ENCODE measurements around the gene NRXN3. TPM values are rescaled to one million over a fixed set of nuclear protein-coding genes. Genes with fewer than 3 reads are reported as not detected.

The NRXN3 gene
- total RNA-seq, 1 experiment from 2014 or later = not detected

DNA sequence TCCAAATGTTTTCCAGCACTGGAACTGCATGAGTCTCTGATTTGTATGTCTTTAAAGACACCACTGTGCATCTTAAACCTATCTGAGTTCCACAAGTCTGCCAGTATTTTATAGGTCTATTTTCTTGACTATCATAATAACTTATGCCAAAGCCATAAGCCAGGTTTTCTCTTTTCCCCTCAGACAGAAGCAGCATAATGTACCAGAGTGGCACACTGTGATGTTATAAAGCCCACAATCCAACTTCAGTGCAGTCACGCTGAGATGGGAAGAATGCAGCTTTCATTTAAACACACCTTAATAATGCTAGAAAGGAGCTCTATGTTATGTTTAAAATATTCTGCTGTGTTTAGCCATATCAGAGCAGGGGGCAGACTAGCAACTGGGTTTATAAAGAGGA, 1117.8 kb downstream of the NRXN3 start:
- POLR2A ChIA-PET = no interaction called here

DNA sequence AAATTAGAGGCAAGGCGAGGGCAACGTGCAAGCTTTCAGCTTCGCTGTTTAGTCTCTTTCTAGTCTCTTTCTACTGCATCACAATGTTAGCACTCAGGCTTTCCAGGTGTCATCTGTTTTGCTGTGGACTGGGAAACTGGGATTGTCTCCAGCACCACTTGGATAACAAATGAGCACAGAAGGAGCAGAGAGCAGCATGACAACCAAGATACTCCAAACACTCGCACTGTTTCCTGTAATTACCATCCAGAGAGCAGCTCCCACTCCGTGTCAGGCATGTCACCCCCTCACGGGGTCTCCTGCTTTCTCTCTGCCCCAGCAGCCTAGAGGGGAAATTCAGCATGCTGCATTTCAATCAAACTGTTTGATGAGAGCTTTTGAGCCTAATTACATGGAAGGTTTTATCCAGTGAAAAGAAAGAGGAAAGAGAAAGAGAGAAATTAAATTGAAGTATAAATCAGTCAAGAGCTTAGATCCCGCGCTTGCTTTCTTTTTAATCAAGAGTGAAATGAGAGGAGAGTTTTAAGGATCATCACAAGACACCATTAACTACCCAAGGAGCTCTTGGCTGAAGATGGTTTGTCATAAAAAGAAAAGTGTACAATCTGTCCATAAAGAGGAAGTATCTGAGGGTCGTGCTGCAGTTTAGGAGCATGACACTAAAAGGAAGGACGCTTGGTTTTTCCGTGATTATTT, 1123.5 kb downstream of the NRXN3 start:
- no TSS peak for BruUV-seq (replicated peaks)
- ChIA-PET CTCF (no interaction called here), POLR2A (no interaction called here)
- in situ Hi-C loops (cut with HindIII; ENCODE audit: low pct_unique_long_range_greater_than_20kb, low sequenced_read_pairs) (no loop called here), intact Hi-C loops (cut with micrococcal nuclease; ENCODE audit: unreplicated experiment) (no loop called here)
- no peaks in the 10 kb centered on the region for H3K9me3 ChIP-seq (ENCODE audit: control insufficient read depth, insufficient read depth, low read depth, low read length)
- no peaks in the 10 kb centered on the region for H3K27me3 ChIP-seq (ENCODE audit: control insufficient read depth, insufficient read depth, low read length)
- TF ChIP-seq, protein P1, sequence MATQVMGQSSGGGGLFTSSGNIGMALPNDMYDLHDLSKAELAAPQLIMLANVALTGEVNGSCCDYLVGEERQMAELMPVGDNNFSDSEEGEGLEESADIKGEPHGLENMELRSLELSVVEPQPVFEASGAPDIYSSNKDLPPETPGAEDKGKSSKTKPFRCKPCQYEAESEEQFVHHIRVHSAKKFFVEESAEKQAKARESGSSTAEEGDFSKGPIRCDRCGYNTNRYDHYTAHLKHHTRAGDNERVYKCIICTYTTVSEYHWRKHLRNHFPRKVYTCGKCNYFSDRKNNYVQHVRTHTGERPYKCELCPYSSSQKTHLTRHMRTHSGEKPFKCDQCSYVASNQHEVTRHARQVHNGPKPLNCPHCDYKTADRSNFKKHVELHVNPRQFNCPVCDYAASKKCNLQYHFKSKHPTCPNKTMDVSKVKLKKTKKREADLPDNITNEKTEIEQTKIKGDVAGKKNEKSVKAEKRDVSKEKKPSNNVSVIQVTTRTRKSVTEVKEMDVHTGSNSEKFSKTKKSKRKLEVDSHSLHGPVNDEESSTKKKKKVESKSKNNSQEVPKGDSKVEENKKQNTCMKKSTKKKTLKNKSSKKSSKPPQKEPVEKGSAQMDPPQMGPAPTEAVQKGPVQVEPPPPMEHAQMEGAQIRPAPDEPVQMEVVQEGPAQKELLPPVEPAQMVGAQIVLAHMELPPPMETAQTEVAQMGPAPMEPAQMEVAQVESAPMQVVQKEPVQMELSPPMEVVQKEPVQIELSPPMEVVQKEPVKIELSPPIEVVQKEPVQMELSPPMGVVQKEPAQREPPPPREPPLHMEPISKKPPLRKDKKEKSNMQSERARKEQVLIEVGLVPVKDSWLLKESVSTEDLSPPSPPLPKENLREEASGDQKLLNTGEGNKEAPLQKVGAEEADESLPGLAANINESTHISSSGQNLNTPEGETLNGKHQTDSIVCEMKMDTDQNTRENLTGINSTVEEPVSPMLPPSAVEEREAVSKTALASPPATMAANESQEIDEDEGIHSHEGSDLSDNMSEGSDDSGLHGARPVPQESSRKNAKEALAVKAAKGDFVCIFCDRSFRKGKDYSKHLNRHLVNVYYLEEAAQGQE (IDR thresholded peaks at IDR 0.05; ENCODE audit: insufficient read depth in 1 of 2, low read depth in 2 of 2, low read length in 1 of 2) = no peak
- no peak for TF ChIP-seq POLR2AphosphoS5 (IDR thresholded peaks at IDR 0.05; ENCODE audit: low read depth, low read length)
- H3K4me3 ChIP-seq (ENCODE audit: low read depth in 2 of 2, low read length in 2 of 2) = no peak overlapping the region
- no peak for ATAC-seq
- H3K27ac ChIP-seq (ENCODE audit: low read length) = no peak overlapping the region
- no peaks in the 10 kb centered on the region for H3K4me1 ChIP-seq (ENCODE audit: control insufficient read depth, insufficient read depth, low read length)
- DNase-seq (ENCODE audit: low read depth, low spot score) = no peak
- no peaks in the 10 kb centered on the region for H3K36me3 ChIP-seq (ENCODE audit: control insufficient read depth, insufficient read depth, low read length)

More for the DNA sequence above, 1117.8 kb downstream of the NRXN3 start:
- H3K27ac ChIP-seq (ENCODE audit: low read length) = no peak overlapping the region
- in situ Hi-C loops (cut with HindIII; ENCODE audit: low pct_unique_long_range_greater_than_20kb, low sequenced_read_pairs) = no loop called here
- intact Hi-C loops (cut with micrococcal nuclease; ENCODE audit: unreplicated experiment) = no loop called here
- H3K4me3 ChIP-seq (ENCODE audit: low read depth in 2 of 2, low read length in 2 of 2) = no peak overlapping the region
- DNase-seq (ENCODE audit: low read depth, low spot score) = no peak
- BruUV-seq (replicated peaks) = no TSS peak
- H3K9me3 ChIP-seq (ENCODE audit: control insufficient read depth, insufficient read depth, low read depth, low read length) = no peaks in the 10 kb centered on the region
- H3K27me3 ChIP-seq (ENCODE audit: control insufficient read depth, insufficient read depth, low read length) = no peaks in the 10 kb centered on the region
- no peak for TF ChIP-seq SIN3A (IDR thresholded peaks at IDR 0.05; ENCODE audit: borderline replicate concordance, insufficient read depth, low read depth, low read length)
- TF ChIP-seq, protein P2, sequence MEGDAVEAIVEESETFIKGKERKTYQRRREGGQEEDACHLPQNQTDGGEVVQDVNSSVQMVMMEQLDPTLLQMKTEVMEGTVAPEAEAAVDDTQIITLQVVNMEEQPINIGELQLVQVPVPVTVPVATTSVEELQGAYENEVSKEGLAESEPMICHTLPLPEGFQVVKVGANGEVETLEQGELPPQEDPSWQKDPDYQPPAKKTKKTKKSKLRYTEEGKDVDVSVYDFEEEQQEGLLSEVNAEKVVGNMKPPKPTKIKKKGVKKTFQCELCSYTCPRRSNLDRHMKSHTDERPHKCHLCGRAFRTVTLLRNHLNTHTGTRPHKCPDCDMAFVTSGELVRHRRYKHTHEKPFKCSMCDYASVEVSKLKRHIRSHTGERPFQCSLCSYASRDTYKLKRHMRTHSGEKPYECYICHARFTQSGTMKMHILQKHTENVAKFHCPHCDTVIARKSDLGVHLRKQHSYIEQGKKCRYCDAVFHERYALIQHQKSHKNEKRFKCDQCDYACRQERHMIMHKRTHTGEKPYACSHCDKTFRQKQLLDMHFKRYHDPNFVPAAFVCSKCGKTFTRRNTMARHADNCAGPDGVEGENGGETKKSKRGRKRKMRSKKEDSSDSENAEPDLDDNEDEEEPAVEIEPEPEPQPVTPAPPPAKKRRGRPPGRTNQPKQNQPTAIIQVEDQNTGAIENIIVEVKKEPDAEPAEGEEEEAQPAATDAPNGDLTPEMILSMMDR (IDR thresholded peaks at IDR 0.05) = no peak
- no peak for TF ChIP-seq POLR2AphosphoS5 (IDR thresholded peaks at IDR 0.05; ENCODE audit: low read depth, low read length)
- no peak for TF ChIP-seq TCF7L2 (IDR thresholded peaks at IDR 0.05; ENCODE audit: low read depth, low read length)
- TF ChIP-seq, protein P1 (IDR thresholded peaks at IDR 0.05; ENCODE audit: insufficient read depth in 1 of 2, low read depth in 2 of 2, low read length in 1 of 2) = no peak
- ATAC-seq = no peak
- no peaks in the 10 kb centered on the region for H3K4me1 ChIP-seq (ENCODE audit: control insufficient read depth, insufficient read depth, low read length)
- H3K36me3 ChIP-seq (ENCODE audit: control insufficient read depth, insufficient read depth, low read length) = no peaks in the 10 kb centered on the region
- CTCF ChIA-PET = no interaction called here

Data from Panc1 (cell line).